T-helper 1 cell treated with Interleukin-12 subunit alpha and Interleukin-12 subunit beta and Interleukin-4 antibody, amounts not matched to agents 30 ng/mL and 1 ng/mL, for 36 hours (primary cell): ENCODE measurements around the gene HNRNPUL1. TPM values are rescaled to one million over a fixed set of nuclear protein-coding genes. Genes with fewer than 3 reads are reported as not detected.

Source experiments
- intact Hi-C: fragments of 100-400 bp; cut with micrococcal nuclease; formaldehyde crosslinking; loops from one replicate; pipeline ENCODE4 v1.15.1; 2024
- total RNA-seq: library from RNA; stranded (reverse); gene quantifications from 2 replicates; pipeline ENCODE4 v1.2.3, GENCODE V29; 2022

HNRNPUL1 gene
- total RNA-seq, 1 donor from 2014 or later: 297 TPM

GRCh38 chr19:41233748-41234240 is 30.4 kb upstream of the HNRNPUL1 start:
- intact Hi-C loops: no loop called here

- intact Hi-C loops: no loop called here
Measured at GRCh38 chr19:41234512-41235168, 29.5 kb upstream of the HNRNPUL1 start.

- intact Hi-C loops: no loop called here
Measured at GRCh38 chr19:41235480-41235879, 28.7 kb upstream of the HNRNPUL1 start.

- intact Hi-C loops: no loop called here
Measured at GRCh38 chr19:41238244-41238643, 25.9 kb upstream of the HNRNPUL1 start.

- intact Hi-C loops: no loop called here
Measured at GRCh38 chr19:41239363-41239762, 24.8 kb upstream of the HNRNPUL1 start.

GRCh38 chr19:41239961-41240574 is 24.1 kb upstream of the HNRNPUL1 start:
- intact Hi-C loops: no loop called here

- intact Hi-C loops: no loop called here
Measured at GRCh38 chr19:41241859-41242258, 22.3 kb upstream of the HNRNPUL1 start.

- intact Hi-C loops: no loop called here
Measured at GRCh38 chr19:41244117-41244516, 20.1 kb upstream of the HNRNPUL1 start.

- intact Hi-C loops: no loop called here
Measured at GRCh38 chr19:41245843-41246242, 18.3 kb upstream of the HNRNPUL1 start.

GRCh38 chr19:41248895-41249294 is 15.3 kb upstream of the HNRNPUL1 start:
- intact Hi-C loops: no loop called here

GRCh38 chr19:41249707-41250423 is 14.3 kb upstream of the HNRNPUL1 start:
- intact Hi-C loops: no loop called here

- intact Hi-C loops: no loop called here
Measured at GRCh38 chr19:41253660-41254059, 10.5 kb upstream of the HNRNPUL1 start.

- intact Hi-C loops: no loop called here
Measured at GRCh38 chr19:41255171-41255570, 9.0 kb upstream of the HNRNPUL1 start.

GRCh38 chr19:41261474-41262190 is 2.5 kb upstream of the HNRNPUL1 start:
- intact Hi-C loops: loop anchor here (1.0 to 5.0 kb wide), 16 partner anchors 35 to 1021 kb away; partner anchors contain the start of genes C19orf47, CIC, EGLN2 and NUMBL

GRCh38 chr19:41263042-41263849 is 926 bp upstream of the HNRNPUL1 start:
- intact Hi-C loops: loop anchor here (1.0 to 5.0 kb wide), 20 partner anchors 45 to 1019 kb away; partner anchors contain the start of genes B9D2, BCKDHA, CIC and COQ8B

- intact Hi-C loops: loop anchor here (5.0 kb wide), 6 partner anchors 122 to 1018 kb away; partner anchors contain the start of genes SERTAD3 and ZNF574
Measured at GRCh38 chr19:41264581-41265394, 616 bp downstream of the HNRNPUL1 start.

- intact Hi-C loops: no loop called here
Measured at GRCh38 chr19:41265395-41266153, 1.4 kb downstream of the HNRNPUL1 start.

GRCh38 chr19:41269055-41269454 is 4.9 kb downstream of the HNRNPUL1 start:
- intact Hi-C loops: loop anchor here (1.0 kb wide), 1 partner anchor 11 kb away; no protein-coding TSS in a partner anchor

GRCh38 chr19:41269571-41269970 is 5.4 kb downstream of the HNRNPUL1 start:
- intact Hi-C loops: loop anchor here (1.0 kb wide), 1 partner anchor 11 kb away; no protein-coding TSS in a partner anchor
